Urinary bladder (tissue), 4 donors: Measurements from ENCODE around the gene GALR3. TPM values are rescaled to one million over a fixed set of nuclear protein-coding genes. Genes with fewer than 3 reads are reported as not detected.

Experiments
- DNase-seq: peaks from one replicate; pipeline ENCODE4 v3.0.0-alpha.2; 2015; ENCODE audit errors: extremely low spot score
- H3K27ac ChIP-seq: one replicate; pipeline ENCODE4 v1.5.1; 2013; ENCODE audit warnings: low read depth, mild to moderate bottlenecking, moderate library complexity
- H3K36me3 ChIP-seq: one replicate; pipeline ENCODE4 v1.6.1; 2013; ENCODE audit warnings: mild to moderate bottlenecking, moderate library complexity; ENCODE audit not compliant: insufficient read depth
- H3K4me1 ChIP-seq: one replicate; pipeline ENCODE4 v1.6.1; 2013; ENCODE audit warnings: mild to moderate bottlenecking, moderate library complexity; ENCODE audit not compliant: insufficient read depth
- H3K4me3 ChIP-seq: one replicate; pipeline ENCODE4 v1.5.1; 2013; ENCODE audit warnings: low read depth, low read length
- WGBS: extraction: QIAGEN DNeasy Blood & Tissue Kit; methylation state at CpG from one replicate; pipeline ENCODE4 v1.1.7; 2013; 5-methylcytosine and 5-hydroxymethylcytosine counted together
- polyA plus RNA-seq: library from polyadenylated mRNA; stranded (reverse); fragments of 200-250 nt; gene quantifications from one replicate; pipeline ENCODE4 v1.2.3, GENCODE V29; 2013
- small RNA-seq: library from RNA; depleted of rRNA; stranded (forward); fragments of <200 nt; gene quantifications from one replicate; pipeline ENCODE3, GENCODE V24; 2014
- total RNA-seq: library from RNA; depleted of rRNA; stranded (reverse); fragments of >200 nt; gene quantifications from one replicate; pipeline ENCODE4 v1.2.3, GENCODE V29; 2014
- donor health status: healthy with polysubstance abuse.
- donor health status: healthy.

The GALR3 gene
- total and polyA plus RNA-seq, 2 donors: not detected

DNA sequence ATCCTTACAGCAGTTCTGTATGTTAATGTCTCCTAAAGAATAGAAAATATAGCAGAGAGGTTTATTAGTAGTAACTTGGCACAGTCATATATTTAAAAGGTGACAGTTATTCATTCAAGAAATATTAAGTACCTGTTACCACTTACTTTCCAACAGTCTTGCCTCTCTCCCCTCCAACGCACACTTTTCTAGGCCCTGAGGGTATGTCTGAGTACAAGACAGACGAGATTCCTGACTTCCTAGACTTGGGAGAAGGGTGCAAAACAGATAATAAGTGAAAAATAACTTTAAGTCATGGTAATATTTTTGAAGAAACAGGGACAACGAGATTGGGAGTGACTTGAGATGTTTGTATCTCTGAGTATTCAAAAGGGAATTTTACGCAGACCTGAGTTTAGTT is 27.6 kb downstream of the GALR3 start:
- no peak for DNase-seq
- 90% methylated on average over 4 of the region's 4 CpGs for WGBS
- Histone ChIP-seq H3K4me3 (no peak overlapping the region), H3K4me1 (no peaks in the 10 kb centered on the region), H3K36me3 (no peaks in the 10 kb centered on the region), H3K27ac (no peak overlapping the region)

GRCh38 chr22:37852418-37852817 is 29.2 kb downstream of the GALR3 start:
- DNase-seq: no peak
- Histone ChIP-seq H3K4me1 (no peaks in the 10 kb centered on the region), H3K36me3 (peaks cover 1% of the 10 kb centered on the region), H3K27ac (no peak overlapping the region), H3K4me3 (no peak overlapping the region)
- WGBS: 87% methylated on average over 5 of the region's 5 CpGs

- H3K27ac ChIP-seq: no peak overlapping the region
- WGBS: 32% methylated on average over 2 of the region's 2 CpGs
- no peak overlapping the region for H3K4me3 ChIP-seq
- peaks cover 1% of the 10 kb centered on the region for H3K36me3 ChIP-seq
- DNase-seq: no peak
- no peaks in the 10 kb centered on the region for H3K4me1 ChIP-seq
These were observed 31.8 kb downstream of the GALR3 start for GRCh38 chr22:37854946-37855345.

DNA sequence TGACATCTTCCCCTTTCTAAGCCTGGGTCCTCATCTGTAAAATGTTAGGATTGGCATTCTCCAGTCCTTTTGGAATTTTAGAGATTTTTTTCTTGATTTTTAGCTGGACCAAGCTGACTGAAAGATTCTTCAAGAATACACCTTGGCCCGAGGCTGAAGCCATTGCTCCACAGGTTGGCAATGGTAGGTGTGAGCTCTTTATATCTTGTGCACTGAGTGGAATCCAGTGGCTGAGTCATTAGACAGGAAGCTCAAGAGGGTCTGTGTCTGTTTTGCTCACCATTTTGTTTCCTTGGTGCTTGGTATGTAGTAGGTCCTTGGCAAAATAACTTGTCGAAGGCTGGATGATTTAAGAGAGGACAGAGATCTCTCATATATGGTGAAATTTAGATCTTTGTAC is 32.3 kb downstream of the GALR3 start:
- DNase-seq: no peak
- H3K36me3 ChIP-seq: peaks cover 1% of the 10 kb centered on the region

DNA sequence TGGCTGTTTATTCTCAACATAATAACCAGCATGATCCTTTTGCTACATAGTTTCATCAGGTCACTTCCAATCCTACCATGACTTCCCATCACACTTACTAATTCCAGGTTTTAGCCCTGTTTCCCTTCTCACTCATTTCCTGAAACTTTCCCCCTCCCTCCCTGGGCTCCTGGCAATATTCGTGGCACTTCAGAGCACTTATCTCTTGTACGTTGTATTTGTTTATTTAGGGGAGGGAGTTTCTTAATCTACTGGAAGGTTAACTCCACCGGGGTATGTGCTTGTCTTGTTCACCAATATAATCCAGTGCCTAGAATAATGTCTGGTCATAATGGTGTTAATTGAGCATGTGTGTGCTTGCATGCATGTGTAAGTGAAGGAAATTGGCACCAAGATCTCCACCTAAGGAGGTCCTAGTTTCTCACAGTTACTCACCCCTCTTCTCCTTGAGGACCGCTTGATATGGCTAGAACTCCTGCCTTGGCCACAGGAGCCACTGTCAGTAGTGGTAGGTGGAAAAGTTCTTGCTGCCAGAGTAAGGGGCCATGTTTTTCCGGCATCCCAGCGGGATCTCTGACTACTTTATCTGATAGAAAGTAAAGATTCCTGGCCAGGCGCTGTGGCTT is 37.7 kb downstream of the GALR3 start:
- Histone ChIP-seq H3K36me3 (peaks cover 5% of the 10 kb centered on the region), H3K4me1 (no peaks in the 10 kb centered on the region), H3K27ac (no peak overlapping the region), H3K4me3 (no peak overlapping the region)
- DNase-seq: no peak
- 60% methylated on average over 7 of the region's 7 CpGs for WGBS

More for the DNA sequence above, 32.3 kb downstream of the GALR3 start:
- Histone ChIP-seq H3K27ac (no peak overlapping the region), H3K4me3 (no peak overlapping the region), H3K4me1 (no peaks in the 10 kb centered on the region)
- 91% methylated on average over 2 of the region's 2 CpGs for WGBS

- 81% methylated on average over 7 of the region's 7 CpGs for WGBS
- Histone ChIP-seq H3K36me3 (peaks cover 4% of the 10 kb centered on the region), H3K4me3 (no peak overlapping the region), H3K4me1 (no peaks in the 10 kb centered on the region), H3K27ac (no peak overlapping the region)
- no peak for DNase-seq
These were observed 39.6 kb downstream of the GALR3 start for GRCh38 chr22:37862570-37863325.

- Histone ChIP-seq H3K36me3 (peaks cover 4% of the 10 kb centered on the region), H3K4me1 (no peaks in the 10 kb centered on the region)
- WGBS: 68% methylated on average over 6 of the region's 6 CpGs
These were observed 42.3 kb downstream of the GALR3 start for GRCh38 chr22:37865510-37865909.

DNA sequence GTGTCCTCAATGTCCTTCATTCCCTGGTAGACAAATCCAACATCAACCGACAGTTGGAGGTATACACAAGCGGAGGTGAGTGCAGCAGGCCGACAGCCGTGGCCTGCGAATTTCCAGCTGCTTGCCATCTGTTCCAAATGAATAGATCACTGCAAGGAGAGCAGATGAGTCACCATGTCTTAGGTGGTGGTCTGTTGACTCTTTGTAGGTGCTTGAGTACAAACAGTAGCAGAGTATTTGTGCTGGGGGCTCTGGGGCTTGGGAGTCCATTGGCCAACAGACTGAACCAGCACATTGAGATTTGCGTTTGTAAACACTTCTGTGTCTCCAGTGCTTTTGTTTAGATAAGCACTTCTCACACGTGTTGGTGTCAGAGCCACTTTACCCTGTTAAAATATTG is 47.1 kb downstream of the GALR3 start:
- DNase-seq: no peak
- no peak overlapping the region for H3K4me3 ChIP-seq
- no peaks in the 10 kb centered on the region for H3K4me1 ChIP-seq
- H3K36me3 ChIP-seq: peaks cover 4% of the 10 kb centered on the region
- no peak overlapping the region for H3K27ac ChIP-seq
- WGBS: 70% methylated on average over 7 of the region's 7 CpGs

More at GRCh38 chr22:37865510-37865909, 42.3 kb downstream of the GALR3 start:
- no peak overlapping the region for H3K4me3 ChIP-seq
- DNase-seq: no peak
- H3K27ac ChIP-seq: no peak overlapping the region

Small RNAs within 50 kb of the gene (small RNA-seq; reads per million reads assigned to genes)
- 0.83 reads per million, percentile 69 among the genes with 10 or more reads in this experiment for gene MIR659

Other genes starting within 250 kb of the GALR3 start
- not detected for gene LGALS2, start 243.3 kb upstream of the GALR3 start, total RNA-seq
- 0.37 TPM for gene LGALS2, start 243.3 kb upstream of the GALR3 start, polyA plus RNA-seq
- gene GGA1, start 214.5 kb upstream of the GALR3 start, total RNA-seq: 29.3 TPM
- 45.4 TPM for gene GGA1, start 214.5 kb upstream of the GALR3 start, polyA plus RNA-seq
- gene SH3BP1, start 183.7 kb upstream of the GALR3 start, total RNA-seq: 10.9 TPM
- 11.3 TPM for gene SH3BP1, start 183.7 kb upstream of the GALR3 start, polyA plus RNA-seq
- gene PDXP, start 164.7 kb upstream of the GALR3 start, total RNA-seq: 3.2 TPM
- 15.1 TPM for gene PDXP, start 164.7 kb upstream of the GALR3 start, polyA plus RNA-seq
- 1,499 TPM for gene LGALS1, start 147.7 kb upstream of the GALR3 start, total RNA-seq
- 1,781 TPM for gene LGALS1, start 147.7 kb upstream of the GALR3 start, polyA plus RNA-seq
- 8.7 TPM for gene NOL12, start 137.0 kb upstream of the GALR3 start, total RNA-seq
- 17.9 TPM for gene NOL12, start 137.0 kb upstream of the GALR3 start, polyA plus RNA-seq
- 64.2 TPM for gene TRIOBP, start 126.3 kb upstream of the GALR3 start, total RNA-seq
- gene TRIOBP, start 126.3 kb upstream of the GALR3 start, polyA plus RNA-seq: 140 TPM
- 9.3 TPM for gene GCAT, start 15.4 kb upstream of the GALR3 start, total RNA-seq
- 17.0 TPM for gene GCAT, start 15.4 kb upstream of the GALR3 start, polyA plus RNA-seq
- 8.5 TPM for gene ANKRD54, start 21.0 kb downstream of the GALR3 start, total RNA-seq
- gene ANKRD54, start 21.0 kb downstream of the GALR3 start, polyA plus RNA-seq: 26.2 TPM
- gene EIF3L, start 26.0 kb downstream of the GALR3 start, total RNA-seq: 398 TPM
- 404 TPM for gene EIF3L, start 26.0 kb downstream of the GALR3 start, polyA plus RNA-seq
- 22.7 TPM for gene MICALL1, start 82.9 kb downstream of the GALR3 start, total RNA-seq
- 69.5 TPM for gene MICALL1, start 82.9 kb downstream of the GALR3 start, polyA plus RNA-seq
- gene C22orf23, start 130.2 kb downstream of the GALR3 start, total RNA-seq: 0.26 TPM
- 0.95 TPM for gene C22orf23, start 130.2 kb downstream of the GALR3 start, polyA plus RNA-seq
- 24.7 TPM for gene POLR2F, start 130.3 kb downstream of the GALR3 start, total RNA-seq
- 126 TPM for gene POLR2F, start 130.3 kb downstream of the GALR3 start, polyA plus RNA-seq
- gene SOX10, start 161.2 kb downstream of the GALR3 start, total RNA-seq: 4.5 TPM
- 10.7 TPM for gene SOX10, start 161.2 kb downstream of the GALR3 start, polyA plus RNA-seq
- 13.7 TPM for gene PICK1, start 234.0 kb downstream of the GALR3 start, total RNA-seq
- 19.4 TPM for gene PICK1, start 234.0 kb downstream of the GALR3 start, polyA plus RNA-seq